NCI-H2081 treated with DMSO at 0.1 percent for 48 hours (cell line): ENCODE data around the gene RASL11A.
"Not testable (repeated sequence)": the region's sequence is repeated elsewhere in the genome, so short reads cannot be mapped to it uniquely, and the experiment has no call there.

Source experiments
- DNase-seq: peaks from one replicate; lab custom pipeline; 2025; lab: John Stamatoyannopoulos, UW

The RASL11A gene

GRCh38 chr13:27300941-27301586 lies 30.4 kb downstream of the RASL11A start:
- no peak for DNase-seq

GRCh38 chr13:27302643-27303262 lies 32.1 kb downstream of the RASL11A start:
- DNase-seq, result no peak

- DNase-seq, result no peak
Observed at GRCh38 chr13:27304099-27304498, 33.5 kb downstream of the RASL11A start.

GRCh38 chr13:27304611-27305010 lies 34.0 kb downstream of the RASL11A start:
- no peak for DNase-seq

GRCh38 chr13:27306364-27306763 lies 35.7 kb downstream of the RASL11A start:
- no peak for DNase-seq

- DNase-seq, result no peak
Observed at GRCh38 chr13:27308941-27309340, 38.3 kb downstream of the RASL11A start.

- DNase-seq, result no peak
Observed at GRCh38 chr13:27309401-27309958, 38.9 kb downstream of the RASL11A start.

GRCh38 chr13:27309967-27310598 lies 39.5 kb downstream of the RASL11A start:
- no peak for DNase-seq

- no peak for DNase-seq
Observed at GRCh38 chr13:27310946-27311345, 40.3 kb downstream of the RASL11A start.

- DNase-seq, result no peak
Observed at GRCh38 chr13:27311518-27312210, 41.0 kb downstream of the RASL11A start.

- DNase-seq, result no peak
Observed at GRCh38 chr13:27313770-27314169, 43.1 kb downstream of the RASL11A start.

- no peak for DNase-seq
Observed at GRCh38 chr13:27319404-27319803, 48.8 kb downstream of the RASL11A start.

GRCh38 chr13:27321468-27322431 lies 51.1 kb downstream of the RASL11A start:
- DNase-seq, result no peak

GRCh38 chr13:27322443-27322842 lies 51.8 kb downstream of the RASL11A start:
- DNase-seq, result not testable (repeated sequence)
